Choroid plexus epithelial cell (primary cell): ENCODE measurements around the gene GSC.
"Not testable (repeated sequence)": the region's sequence is repeated elsewhere in the genome, so short reads cannot be mapped to it uniquely, and the experiment has no call there.

Experiments used
- DNase-seq: peaks from one replicate; pipeline ENCODE4 v3.0.0-alpha.2; 2010; ENCODE audit warnings: low read depth
- H3K4me3 ChIP-seq: 2 replicates; pipeline ENCODE4 v1.5.1; 2011; ENCODE audit warnings: low read depth, mild to moderate bottlenecking, control low read depth, low read length, moderate library complexity
- TF ChIP-seq, protein P1 (sequence below): conservative IDR thresholded peaks from 2 replicates; pipeline ENCODE4 v1.5.1; 2011; ENCODE audit warnings: low read depth, mild to moderate bottlenecking, control low read depth, inconsistent platforms, low read length, moderate library complexity

Gene GSC

DNA sequence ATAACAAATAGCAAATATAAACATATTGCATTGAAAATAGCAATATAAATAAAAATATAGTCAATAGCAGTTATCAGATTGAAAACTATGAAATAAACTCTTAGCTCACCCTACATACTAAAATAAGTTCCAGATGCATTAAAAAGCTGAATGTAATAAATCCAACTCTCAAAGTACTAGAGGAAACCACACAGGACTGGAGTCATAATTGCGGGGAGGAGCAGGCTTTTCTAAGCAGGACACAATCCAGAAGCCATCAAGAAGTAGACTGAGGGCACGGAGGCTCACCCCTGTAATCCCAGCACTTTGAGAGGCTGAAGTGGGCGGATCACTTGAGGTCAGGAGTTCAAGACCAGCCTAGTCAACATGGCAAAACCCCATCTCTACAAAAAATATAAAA, 22.2 kb downstream of the GSC start:
- H3K4me3 ChIP-seq = no peak overlapping the region
- TF ChIP-seq, protein P1, sequence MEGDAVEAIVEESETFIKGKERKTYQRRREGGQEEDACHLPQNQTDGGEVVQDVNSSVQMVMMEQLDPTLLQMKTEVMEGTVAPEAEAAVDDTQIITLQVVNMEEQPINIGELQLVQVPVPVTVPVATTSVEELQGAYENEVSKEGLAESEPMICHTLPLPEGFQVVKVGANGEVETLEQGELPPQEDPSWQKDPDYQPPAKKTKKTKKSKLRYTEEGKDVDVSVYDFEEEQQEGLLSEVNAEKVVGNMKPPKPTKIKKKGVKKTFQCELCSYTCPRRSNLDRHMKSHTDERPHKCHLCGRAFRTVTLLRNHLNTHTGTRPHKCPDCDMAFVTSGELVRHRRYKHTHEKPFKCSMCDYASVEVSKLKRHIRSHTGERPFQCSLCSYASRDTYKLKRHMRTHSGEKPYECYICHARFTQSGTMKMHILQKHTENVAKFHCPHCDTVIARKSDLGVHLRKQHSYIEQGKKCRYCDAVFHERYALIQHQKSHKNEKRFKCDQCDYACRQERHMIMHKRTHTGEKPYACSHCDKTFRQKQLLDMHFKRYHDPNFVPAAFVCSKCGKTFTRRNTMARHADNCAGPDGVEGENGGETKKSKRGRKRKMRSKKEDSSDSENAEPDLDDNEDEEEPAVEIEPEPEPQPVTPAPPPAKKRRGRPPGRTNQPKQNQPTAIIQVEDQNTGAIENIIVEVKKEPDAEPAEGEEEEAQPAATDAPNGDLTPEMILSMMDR = no peak
- no peak for DNase-seq

DNA sequence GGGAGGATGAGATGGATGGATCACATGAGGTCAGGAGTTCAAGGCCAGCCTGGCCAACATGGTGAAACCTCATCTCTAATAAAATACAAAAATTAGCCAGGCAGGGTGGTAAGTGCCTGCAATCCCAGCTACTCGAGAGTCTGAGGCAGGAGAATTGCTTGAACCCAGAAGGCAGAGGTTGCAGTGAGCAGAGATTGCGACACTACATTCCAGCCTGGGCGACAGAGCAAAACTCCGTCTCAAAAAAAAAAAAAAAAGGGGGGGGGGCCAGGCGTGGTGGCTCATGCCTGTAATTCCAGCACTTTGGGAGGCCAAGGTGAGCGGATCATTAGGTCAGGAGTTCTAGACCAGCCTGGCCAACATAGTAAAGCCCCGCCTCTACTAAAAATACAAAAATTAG, 22.8 kb downstream of the GSC start:
- not testable (repeated sequence) for H3K4me3 ChIP-seq

DNA sequence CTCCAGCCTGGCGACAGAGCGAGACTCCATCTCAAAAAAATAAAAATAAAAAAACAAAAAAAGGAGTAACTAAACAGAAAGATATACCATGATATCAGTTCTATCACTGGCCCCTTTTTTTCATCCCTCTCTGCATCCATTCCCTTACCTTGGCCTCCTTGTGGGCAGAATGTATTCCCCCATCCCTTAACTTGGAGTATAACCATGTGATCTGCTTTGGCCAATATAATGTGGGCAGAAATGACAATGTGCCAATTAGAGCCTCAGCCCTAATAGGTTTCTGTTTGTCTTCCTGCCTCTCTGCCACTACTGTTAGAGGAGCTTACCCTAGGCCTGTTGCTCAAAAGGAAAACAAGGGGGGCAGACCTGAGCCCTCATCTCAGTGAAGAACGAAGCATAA, 23.8 kb downstream of the GSC start:
- no peak overlapping the region for H3K4me3 ChIP-seq
- no peak for DNase-seq
- TF ChIP-seq, protein P1 = no peak

More for the DNA sequence above, 22.8 kb downstream of the GSC start:
- not testable (repeated sequence) for DNase-seq

DNA sequence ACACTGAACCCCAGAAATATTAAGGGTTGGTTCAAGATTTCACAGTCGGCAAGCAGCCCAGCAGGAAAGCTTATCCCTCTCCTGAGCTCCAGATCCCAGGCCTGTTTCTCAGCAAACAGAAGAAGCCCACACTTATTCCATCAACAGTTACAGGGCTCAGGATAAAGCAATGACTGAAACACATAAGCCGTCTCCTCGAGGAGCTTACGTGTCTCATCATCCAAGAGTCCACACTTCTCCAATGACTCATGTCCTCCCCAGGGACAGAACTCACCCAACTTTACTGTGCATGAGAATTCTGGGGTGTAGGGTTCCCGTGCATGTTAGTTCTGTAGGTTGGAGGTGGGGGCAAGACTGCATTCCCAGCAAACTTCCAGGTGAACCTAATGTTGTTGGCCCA, 31.2 kb downstream of the GSC start:
- no peak overlapping the region for H3K4me3 ChIP-seq
- TF ChIP-seq, protein P1 = no peak
- peak; percentile 39 for DNase-seq

DNA sequence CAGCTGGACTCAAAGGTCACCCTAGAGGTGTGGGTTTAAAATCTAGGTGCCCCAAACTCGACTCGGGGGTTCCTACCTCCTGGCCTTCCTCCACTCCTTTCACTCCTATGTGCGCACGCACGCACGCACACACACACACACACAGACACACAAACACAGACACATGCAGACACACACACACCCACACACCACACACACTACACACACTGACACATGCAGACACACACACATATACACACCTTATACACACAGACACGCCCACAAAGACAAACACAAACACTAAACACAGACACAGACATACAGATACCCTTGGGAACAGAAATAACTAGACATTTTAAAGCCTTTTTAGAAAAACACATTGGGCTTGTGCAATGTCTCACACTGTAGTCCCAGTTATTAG, 31.8 kb downstream of the GSC start:
- no peak overlapping the region for H3K4me3 ChIP-seq
- no peak for DNase-seq
- TF ChIP-seq, protein P1 = no peak

DNA sequence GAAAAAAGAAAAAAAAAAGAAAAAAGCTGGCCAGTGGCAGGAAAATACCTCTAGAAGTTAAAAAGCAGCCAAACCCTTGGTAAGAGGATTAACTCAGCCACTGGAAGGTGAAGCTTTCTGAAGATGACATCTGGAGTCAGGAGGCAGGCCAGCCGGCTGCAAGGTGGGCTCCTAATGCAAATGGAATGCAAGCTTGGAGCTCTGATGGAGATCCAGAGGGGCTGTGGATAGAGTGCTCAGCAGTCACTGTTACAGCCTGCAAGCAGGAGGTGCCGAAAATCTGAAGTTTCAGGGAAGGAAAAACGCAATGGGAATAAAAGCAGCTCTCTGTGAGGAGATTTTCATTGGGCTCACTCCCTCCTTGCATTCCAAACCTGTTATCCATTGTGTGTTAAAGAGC, 41.0 kb downstream of the GSC start:
- TF ChIP-seq, protein P1 = no peak
- H3K4me3 ChIP-seq = no peak overlapping the region

DNA sequence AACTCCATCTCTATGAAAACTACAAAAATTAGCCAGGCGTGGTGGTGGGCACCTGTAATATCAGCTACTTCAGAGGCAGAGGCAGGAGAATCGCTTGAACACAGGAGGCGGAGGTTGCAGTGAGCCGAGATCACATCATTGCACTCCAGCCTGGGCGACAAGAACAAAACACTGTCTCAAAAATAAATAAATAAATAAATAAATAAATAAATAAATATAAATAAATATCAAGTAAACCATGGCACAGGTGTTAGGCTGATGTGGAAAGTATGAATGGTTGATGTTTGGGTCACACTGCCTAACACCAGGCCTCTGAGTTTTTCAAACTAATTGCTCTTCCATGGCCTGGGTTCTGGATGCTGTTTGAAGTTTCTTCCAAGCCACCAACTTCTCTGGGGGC, 41.5 kb downstream of the GSC start:
- not testable (repeated sequence) for H3K4me3 ChIP-seq, DNase-seq

More for the DNA sequence above, 41.0 kb downstream of the GSC start:
- no peak for DNase-seq

DNA sequence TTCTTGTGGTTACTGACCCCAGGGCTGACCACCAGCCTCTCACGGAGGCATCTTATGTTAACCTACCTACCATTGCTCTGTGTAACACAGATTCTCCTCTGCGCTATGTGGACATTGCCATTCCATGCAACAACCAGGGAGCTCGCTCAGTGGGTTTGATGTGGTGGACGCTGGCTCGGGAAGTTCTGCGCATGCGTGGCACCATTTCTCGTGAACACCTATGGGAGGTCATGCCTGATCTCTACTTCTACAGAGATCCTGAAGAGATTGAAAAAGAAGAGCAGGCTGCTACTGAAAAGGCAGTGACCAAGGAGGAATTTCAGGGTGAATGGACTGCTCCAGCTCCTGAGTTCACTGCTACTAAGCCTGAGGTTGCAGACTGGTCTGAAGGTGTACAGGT, 43.3 kb downstream of the GSC start:
- DNase-seq, H3K4me3 ChIP-seq: not testable (repeated sequence)

DNA sequence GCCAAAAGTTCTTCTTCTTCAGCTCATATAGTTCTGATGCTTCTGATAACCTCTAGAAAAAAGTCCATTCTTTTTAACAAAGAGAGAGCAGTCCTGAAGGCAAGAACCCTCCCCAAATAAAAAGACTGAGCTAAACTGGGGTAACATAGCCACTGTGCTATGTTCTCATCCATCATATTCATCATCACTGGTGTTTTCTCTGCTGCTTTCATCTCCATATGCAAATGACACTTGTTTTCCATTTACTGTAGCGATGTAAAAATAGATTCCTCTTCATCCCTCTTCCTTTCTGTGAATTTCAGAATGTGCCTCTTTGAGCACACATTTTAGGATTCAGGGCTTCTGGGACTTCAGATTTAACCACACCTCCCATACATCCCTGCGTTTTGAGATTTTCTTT, 44.9 kb downstream of the GSC start:
- TF ChIP-seq, protein P1 = no peak
- no peak overlapping the region for H3K4me3 ChIP-seq
- no peak for DNase-seq
